Activated B cell treated with CpG ODN at 0.5 μM for 24 hours (primary cell): ENCODE data around the gene PSMF1. TPM values are rescaled to one million over a fixed set of nuclear protein-coding genes. Genes with fewer than 3 reads are reported as not detected.

Experiments
- ATAC-seq: fragments of 200-7000 bp; cut with Tn5 transposase; one replicate; pipeline ENCODE4 v1.10.0; 2021; ENCODE audit warnings: low read depth, mild to moderate bottlenecking, moderate library complexity
- CTCF ChIA-PET: fragments of 350-600 bp; sonication (Branson Sonifier 250); formaldehyde crosslinking; loops from one replicate; lab custom pipeline; 2021; ENCODE audit warnings: antibody characterized with exemption; lab: Charles Lee
- POLR2A ChIA-PET: fragments of 350-600 bp; sonication (Branson Sonifier 250); formaldehyde crosslinking; loops from one replicate; lab custom pipeline; 2021; ENCODE audit warnings: antibody characterized with exemption; lab: Charles Lee
- DNase-seq: peaks from one replicate; pipeline ENCODE4 v3.0.0; 2022
- H3K27ac Mint-ChIP-seq: one replicate; pipeline ENCODE4 v1.8.0; 2020; ENCODE audit warnings: mixed read lengths
- H3K27me3 Mint-ChIP-seq: one replicate; pipeline ENCODE4 v1.8.0; 2021; ENCODE audit warnings: mixed read lengths
- H3K36me3 Mint-ChIP-seq: one replicate; pipeline ENCODE4 v1.8.0; 2021; ENCODE audit warnings: low read depth, mixed read lengths
- H3K4me1 Mint-ChIP-seq: one replicate; pipeline ENCODE4 v1.8.0; 2021; ENCODE audit warnings: mixed read lengths
- H3K4me3 Mint-ChIP-seq: one replicate; pipeline ENCODE4 v1.8.0; 2020; ENCODE audit warnings: mild to moderate bottlenecking, mixed read lengths
- H3K9me3 Mint-ChIP-seq: one replicate; pipeline ENCODE4 v1.8.0; 2020; ENCODE audit warnings: mixed read lengths
- CTCF ChIP-seq: fragments of 200-600 bp; IDR thresholded peaks from one replicate; pipeline ENCODE4 v1.8.0; 2022; ENCODE audit warnings: antibody characterized with exemption, mild to moderate bottlenecking
- intact Hi-C: fragments of 100-400 bp; cut with micrococcal nuclease; formaldehyde crosslinking; loops from one replicate; pipeline ENCODE4 v1.15.1; 2024
- total RNA-seq: library from RNA; stranded (reverse); gene quantifications from 2 replicates; pipeline ENCODE4 v1.2.3, GENCODE V29; 2022

PSMF1 gene
- total RNA-seq, 1 donor from 2014 or later = 130 TPM

- Mint-ChIP-seq H3K27ac (no peak overlapping the region), H3K4me1 (no peaks in the 10 kb centered on the region), H3K4me3 (no peak overlapping the region), H3K9me3 (no peaks in the 10 kb centered on the region), H3K36me3 (peaks cover 72% of the 10 kb centered on the region), H3K27me3 (no peaks in the 10 kb centered on the region)
- ChIA-PET POLR2A (no interaction called here), CTCF (no interaction called here)
- no peak for TF ChIP-seq CTCF
- ATAC-seq = no peak
- DNase-seq = no peak
- intact Hi-C loops = no loop called here
Measured at GRCh38 chr20:1173698-1174097, 55.3 kb downstream of the PSMF1 start.

- H3K36me3 Mint-ChIP-seq = peaks cover 61% of the 10 kb centered on the region
Measured at GRCh38 chr20:1174787-1175186, 56.4 kb downstream of the PSMF1 start.

GRCh38 chr20:1177680-1178079 lies 59.3 kb downstream of the PSMF1 start:
- Mint-ChIP-seq H3K27me3 (no peaks in the 10 kb centered on the region), H3K9me3 (no peaks in the 10 kb centered on the region), H3K36me3 (peaks cover 38% of the 10 kb centered on the region), H3K4me1 (no peaks in the 10 kb centered on the region), H3K4me3 (no peak overlapping the region), H3K27ac (no peak overlapping the region)
- ChIA-PET CTCF (no interaction called here), POLR2A (no interaction called here)
- DNase-seq = no peak
- no peak for ATAC-seq
- intact Hi-C loops = no loop called here
- TF ChIP-seq CTCF = no peak

More at GRCh38 chr20:1174787-1175186, 56.4 kb downstream of the PSMF1 start:
- no peaks in the 10 kb centered on the region for H3K4me1 Mint-ChIP-seq
- intact Hi-C loops = no loop called here
- ChIA-PET CTCF (no interaction called here), POLR2A (no interaction called here)
- no peaks in the 10 kb centered on the region for H3K27me3 Mint-ChIP-seq
- ATAC-seq (no peak), DNase-seq (no peak)
- no peak overlapping the region for H3K27ac Mint-ChIP-seq
- no peak overlapping the region for H3K4me3 Mint-ChIP-seq
- TF ChIP-seq CTCF = no peak
- no peaks in the 10 kb centered on the region for H3K9me3 Mint-ChIP-seq

GRCh38 chr20:1178103-1178502 lies 59.7 kb downstream of the PSMF1 start:
- intact Hi-C loops = no loop called here
- ChIA-PET CTCF (no interaction called here), POLR2A (no interaction called here)
- no peaks in the 10 kb centered on the region for H3K27me3 Mint-ChIP-seq
- no peak for DNase-seq
- H3K4me1 Mint-ChIP-seq = no peaks in the 10 kb centered on the region
- H3K9me3 Mint-ChIP-seq = no peaks in the 10 kb centered on the region
- ATAC-seq = no peak
- TF ChIP-seq CTCF = no peak
- H3K36me3 Mint-ChIP-seq = peaks cover 34% of the 10 kb centered on the region
- no peak overlapping the region for H3K27ac Mint-ChIP-seq
- H3K4me3 Mint-ChIP-seq = no peak overlapping the region

GRCh38 chr20:1178623-1179022 lies 60.2 kb downstream of the PSMF1 start:
- DNase-seq (no peak), ATAC-seq (no peak)
- Mint-ChIP-seq H3K27ac (no peak overlapping the region), H3K4me1 (no peaks in the 10 kb centered on the region), H3K9me3 (no peaks in the 10 kb centered on the region), H3K27me3 (peaks cover 4% of the 10 kb centered on the region), H3K36me3 (peaks cover 29% of the 10 kb centered on the region), H3K4me3 (no peak overlapping the region)
- POLR2A ChIA-PET = no interaction called here
- CTCF ChIA-PET = no interaction called here
- intact Hi-C loops = no loop called here
- TF ChIP-seq CTCF = no peak
